Karpas-422 (cell line): ENCODE measurements around the gene DUOX1. TPM values are rescaled to one million over a fixed set of nuclear protein-coding genes. Genes with fewer than 3 reads are reported as not detected.

ENCODE experiments used
- DNase-seq: peaks from one replicate; pipeline ENCODE4 v3.0.0-alpha.2; 2015
- H2AFZ ChIP-seq: fragments of 200-600 bp; sonication (generic); 2 replicates; pipeline ENCODE4 v1.6.1; 2014; ENCODE audit warnings: antibody characterized with exemption, low read length, mixed read lengths
- H3K27ac ChIP-seq: fragments of 200-600 bp; sonication (generic); 2 replicates; pipeline ENCODE4 v1.5.1; 2014; ENCODE audit warnings: mild to moderate bottlenecking, low read length, moderate library complexity
- H3K27me3 ChIP-seq: fragments of 200-600 bp; sonication (generic); 2 replicates; pipeline ENCODE4 v1.6.1; 2014; ENCODE audit warnings: low read length, mixed read lengths
- H3K36me3 ChIP-seq: fragments of 200-600 bp; sonication (generic); 2 replicates; pipeline ENCODE4 v1.6.1; 2014; ENCODE audit warnings: low read length, mixed read lengths; ENCODE audit not compliant: insufficient read depth
- H3K4me1 ChIP-seq: fragments of 200-600 bp; sonication (generic); 2 replicates; pipeline ENCODE4 v1.6.1; 2014; ENCODE audit warnings: mild to moderate bottlenecking, low read length, mixed read lengths
- H3K4me2 ChIP-seq: fragments of 200-600 bp; sonication (generic); 2 replicates; pipeline ENCODE4 v1.6.1; 2014; ENCODE audit warnings: low read length, low read depth, mild to moderate bottlenecking; ENCODE audit not compliant: poor library complexity, severe bottlenecking
- H3K4me3 ChIP-seq: fragments of 200-600 bp; sonication (generic); 2 replicates; pipeline ENCODE4 v1.5.1; 2014; ENCODE audit warnings: mild to moderate bottlenecking, antibody characterized with exemption, low read length, mixed read lengths
- H3K79me2 ChIP-seq: fragments of 200-600 bp; sonication (generic); 2 replicates; pipeline ENCODE4 v1.6.1; 2014; ENCODE audit warnings: mild to moderate bottlenecking, low read length, mixed read lengths
- H3K9ac ChIP-seq: fragments of 200-600 bp; sonication (generic); 2 replicates; pipeline ENCODE4 v1.6.0; 2014; ENCODE audit warnings: low read length
- H3K9me2 ChIP-seq: fragments of 200-600 bp; sonication (generic), shearing (Covaris generic); replicated peaks from 2 replicates; pipeline ENCODE4 v1.6.0; 2014; ENCODE audit warnings: mild to moderate bottlenecking, low read length, moderate library complexity; ENCODE audit not compliant: insufficient read depth
- H3K9me3 ChIP-seq: fragments of 300-700, 200-600 bp; sonication (generic); 2 replicates; pipeline ENCODE4 v1.6.1; 2014; ENCODE audit warnings: low read length, mixed read lengths
- H4K20me1 ChIP-seq: fragments of 200-600 bp; sonication (generic); 2 replicates; pipeline ENCODE4 v1.6.1; 2014; ENCODE audit warnings: mild to moderate bottlenecking, antibody characterized with exemption, low read length, low read depth; ENCODE audit not compliant: insufficient read depth
- total RNA-seq: library from RNA; depleted of rRNA; stranded (reverse); fragments of >200 nt; shearing (Covaris generic); gene quantifications from 2 replicates; pipeline ENCODE4 v1.2.3, GENCODE V29; 2014; ENCODE audit warnings: low replicate concordance

The DUOX1 gene
- total RNA-seq, 1 experiment from 2014 or later: not detected

- Histone ChIP-seq H3K4me2 (peak overlapping the region; percentile 97), H3K27ac (peak overlapping the region; percentile 74), H3K79me2 (peaks cover 85% of the 10 kb centered on the region), H2AFZ (no peak overlapping the region), H3K4me3 (peak overlapping the region; percentile 72), H3K9me3 (no peaks in the 10 kb centered on the region), H3K9me2 (no peaks in the 10 kb centered on the region), H4K20me1 (0 out of 2 replicates have a peak, but pooled peaks cover 6% of the 10 kb centered on the region), H3K27me3 (no peaks in the 10 kb centered on the region), H3K36me3 (0 out of 2 replicates have a peak, but pooled peaks cover 7% of the 10 kb centered on the region), H3K9ac (peak overlapping the region; percentile 80), H3K4me1 (peaks cover 71% of the 10 kb centered on the region)
- DNase-seq: no peak
These were observed 54.8 kb downstream of the DUOX1 start for GRCh38 chr15:45184562-45185041.

- Histone ChIP-seq H3K9me3 (no peaks in the 10 kb centered on the region), H2AFZ (no peak overlapping the region), H4K20me1 (0 out of 2 replicates have a peak, but pooled peaks cover 6% of the 10 kb centered on the region), H3K9me2 (no peaks in the 10 kb centered on the region), H3K9ac (peak overlapping the region; percentile 80), H3K4me2 (peak overlapping the region; percentile 97), H3K27ac (peak overlapping the region; percentile 74), H3K4me3 (peak overlapping the region; percentile 72), H3K36me3 (0 out of 2 replicates have a peak, but pooled peaks cover 4% of the 10 kb centered on the region), H3K27me3 (no peaks in the 10 kb centered on the region), H3K4me1 (peaks cover 71% of the 10 kb centered on the region), H3K79me2 (peaks cover 78% of the 10 kb centered on the region)
- peak; percentile 47 for DNase-seq
These were observed 55.4 kb downstream of the DUOX1 start for GRCh38 chr15:45185069-45185779.

- Histone ChIP-seq H3K9me3 (no peaks in the 10 kb centered on the region), H3K79me2 (peaks cover 69% of the 10 kb centered on the region), H4K20me1 (0 out of 2 replicates have a peak, but pooled peaks cover 6% of the 10 kb centered on the region), H3K4me2 (peak overlapping the region; percentile 97), H3K4me1 (peaks cover 65% of the 10 kb centered on the region), H2AFZ (no peak overlapping the region), H3K27ac (peak overlapping the region; percentile 74), H3K27me3 (no peaks in the 10 kb centered on the region), H3K36me3 (0 out of 2 replicates have a peak, but pooled peaks cover 3% of the 10 kb centered on the region), H3K4me3 (peak overlapping the region; percentile 72), H3K9ac (peak overlapping the region; percentile 80), H3K9me2 (no peaks in the 10 kb centered on the region)
- DNase-seq: no peak
These were observed 56.3 kb downstream of the DUOX1 start for GRCh38 chr15:45185903-45186770.

GRCh38 chr15:45186771-45187577 lies 57.2 kb downstream of the DUOX1 start:
- Histone ChIP-seq H3K27me3 (no peaks in the 10 kb centered on the region), H2AFZ (no peak overlapping the region), H3K36me3 (no peaks in the 10 kb centered on the region), H3K9ac (peak overlapping the region; percentile 80), H3K4me2 (peak overlapping the region; percentile 97), H3K4me1 (peaks cover 58% of the 10 kb centered on the region), H4K20me1 (0 out of 2 replicates have a peak, but pooled peaks cover 6% of the 10 kb centered on the region), H3K4me3 (peak overlapping the region; percentile 72), H3K79me2 (peaks cover 61% of the 10 kb centered on the region), H3K27ac (peak overlapping the region; percentile 74), H3K9me2 (no peaks in the 10 kb centered on the region), H3K9me3 (no peaks in the 10 kb centered on the region)
- peak; percentile 54 for DNase-seq

GRCh38 chr15:45187578-45187893 lies 57.7 kb downstream of the DUOX1 start:
- peaks cover 52% of the 10 kb centered on the region for H3K4me1 ChIP-seq
- peak overlapping the region; percentile 72 for H3K4me3 ChIP-seq
- no peaks in the 10 kb centered on the region for H3K36me3 ChIP-seq
- H3K79me2 ChIP-seq: peaks cover 55% of the 10 kb centered on the region
- H3K9me2 ChIP-seq: no peaks in the 10 kb centered on the region
- no peaks in the 10 kb centered on the region for H3K27me3 ChIP-seq
- H3K27ac ChIP-seq: peak overlapping the region; percentile 74
- H2AFZ ChIP-seq: no peak overlapping the region
- H3K4me2 ChIP-seq: peak overlapping the region; percentile 97
- 0 out of 2 replicates have a peak, but pooled peaks cover 6% of the 10 kb centered on the region for H4K20me1 ChIP-seq
- DNase-seq: no peak
- no peaks in the 10 kb centered on the region for H3K9me3 ChIP-seq
- peak overlapping the region; percentile 80 for H3K9ac ChIP-seq

- no peaks in the 10 kb centered on the region for H3K36me3 ChIP-seq
- peak within 1 kb of the TSS; percentile 92 for H3K9ac ChIP-seq
- peak within 1 kb of the TSS; percentile 74 for H3K27ac ChIP-seq
- H3K79me2 ChIP-seq: peaks cover 49% of the 10 kb centered on the region
- DNase-seq: peak; percentile 83
- peak within 1 kb of the TSS; percentile 95 for H2AFZ ChIP-seq
- no peaks in the 10 kb centered on the region for H3K9me3 ChIP-seq
- H4K20me1 ChIP-seq: 0 out of 2 replicates have a peak, but pooled peaks cover 6% of the 10 kb centered on the region
- H3K9me2 ChIP-seq: no peaks in the 10 kb centered on the region
- peak within 1 kb of the TSS; percentile 97 for H3K4me2 ChIP-seq
- H3K4me3 ChIP-seq: peak within 1 kb of the TSS; percentile 94
- peaks cover 46% of the 10 kb centered on the region for H3K4me1 ChIP-seq
- H3K27me3 ChIP-seq: no peaks in the 10 kb centered on the region
These were observed 58.4 kb downstream of the DUOX1 start, which contains the start of gene SHF for GRCh38 chr15:45187894-45188830. TSS of gene SHF (minus strand) at chr15:45187966. CDS start at chr15:45187951, 15 bp downstream.

GRCh38 chr15:45197512-45197911 lies 67.7 kb downstream of the DUOX1 start:
- Histone ChIP-seq H3K9ac (peak overlapping the region; percentile 73), H3K27ac (peak overlapping the region; percentile 85), H3K4me2 (peak overlapping the region; percentile 89), H3K4me1 (peaks cover 36% of the 10 kb centered on the region), H4K20me1 (no peaks in the 10 kb centered on the region), H3K4me3 (peak overlapping the region; percentile 68), H3K36me3 (no peaks in the 10 kb centered on the region), H3K9me3 (no peaks in the 10 kb centered on the region), H3K27me3 (no peaks in the 10 kb centered on the region), H3K79me2 (no peaks in the 10 kb centered on the region), H3K9me2 (no peaks in the 10 kb centered on the region), H2AFZ (0 out of 2 replicates have a peak overlapping the region, but pooled peaks have one; percentile 27)
- DNase-seq: no peak
